AG04450 (cell line): ENCODE results near the gene SH3RF2. TPM values are rescaled to one million over a fixed set of nuclear protein-coding genes. Genes with fewer than 3 reads are reported as not detected.
"Not testable (repeated sequence)": the region's sequence is repeated elsewhere in the genome, so short reads cannot be mapped to it uniquely, and the experiment has no call there.

Source experiments
- CTCF ChIA-PET: fragments of 300-600, 350-600 bp; formaldehyde crosslinking; extraction: SDS; loops from one replicate; lab custom pipeline; 2022; ENCODE audit warnings: antibody characterized with exemption, inconsistent platforms; lab: Charles Lee
- POLR2A ChIA-PET: fragments of 350-600 bp; formaldehyde crosslinking; extraction: SDS; loops from one replicate; lab custom pipeline; 2021; ENCODE audit warnings: antibody characterized with exemption, inconsistent platforms; lab: Yijun Ruan, JAX
- DNase-seq: peaks from one replicate; pipeline ENCODE4 v3.0.0-alpha.2; 2011; ENCODE audit warnings: low read depth, low spot score
- H3K27ac ChIP-seq: one replicate; pipeline ENCODE4 v1.5.1; 2012; ENCODE audit warnings: low read depth, low read length, control low read depth
- H3K27me3 ChIP-seq: one replicate; pipeline ENCODE4 v1.6.0; 2012; ENCODE audit warnings: low read length; ENCODE audit not compliant: control insufficient read depth, insufficient read depth
- H3K4me3 ChIP-seq: 2 replicates; pipeline ENCODE4 v1.5.1; 2011; ENCODE audit warnings: mild to moderate bottlenecking, low read depth, low read length, control low read depth
- H3K9me3 ChIP-seq: 2 replicates; pipeline ENCODE4 v1.5.1; 2012; ENCODE audit warnings: low read length; ENCODE audit not compliant: control insufficient read depth, insufficient read depth
- polyA plus RNA-seq: library from polyadenylated mRNA; depleted of rRNA; stranded (reverse); fragments of >200 nt; gene quantifications from 2 replicates; pipeline ENCODE4 v1.2.3, GENCODE V29; 2011
- TF ChIP-seq, protein P1 (sequence below): IDR thresholded peaks from 2 replicates; pipeline ENCODE4 v1.5.1; 2011; ENCODE audit warnings: low read depth, low read length, control low read depth, inconsistent platforms

The SH3RF2 gene
- polyA plus RNA-seq, 1 experiment: 0.87 TPM

DNA sequence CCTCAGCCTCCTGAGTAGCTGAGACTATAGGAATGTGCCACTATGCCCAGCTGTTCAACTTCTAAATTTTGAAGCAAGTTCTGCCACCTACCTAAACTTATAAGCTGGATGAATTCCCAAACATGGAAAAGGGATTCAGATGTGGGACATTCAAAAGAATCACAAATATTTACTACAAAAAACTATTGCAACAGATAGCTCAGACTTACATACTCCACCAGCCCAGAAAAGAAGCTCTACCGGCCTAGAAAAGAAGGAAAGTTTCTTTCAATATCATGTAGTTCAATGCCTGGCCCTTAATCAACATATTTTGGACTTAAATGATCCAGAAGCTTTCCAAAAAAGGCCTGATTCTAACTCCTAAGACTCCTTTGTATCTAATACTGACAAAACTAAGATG, 23.8 kb downstream of the SH3RF2 start:
- Histone ChIP-seq H3K27ac (no peak overlapping the region), H3K9me3 (no peaks in the 10 kb centered on the region), H3K27me3 (no peaks in the 10 kb centered on the region), H3K4me3 (no peak overlapping the region)
- TF ChIP-seq, protein P1, sequence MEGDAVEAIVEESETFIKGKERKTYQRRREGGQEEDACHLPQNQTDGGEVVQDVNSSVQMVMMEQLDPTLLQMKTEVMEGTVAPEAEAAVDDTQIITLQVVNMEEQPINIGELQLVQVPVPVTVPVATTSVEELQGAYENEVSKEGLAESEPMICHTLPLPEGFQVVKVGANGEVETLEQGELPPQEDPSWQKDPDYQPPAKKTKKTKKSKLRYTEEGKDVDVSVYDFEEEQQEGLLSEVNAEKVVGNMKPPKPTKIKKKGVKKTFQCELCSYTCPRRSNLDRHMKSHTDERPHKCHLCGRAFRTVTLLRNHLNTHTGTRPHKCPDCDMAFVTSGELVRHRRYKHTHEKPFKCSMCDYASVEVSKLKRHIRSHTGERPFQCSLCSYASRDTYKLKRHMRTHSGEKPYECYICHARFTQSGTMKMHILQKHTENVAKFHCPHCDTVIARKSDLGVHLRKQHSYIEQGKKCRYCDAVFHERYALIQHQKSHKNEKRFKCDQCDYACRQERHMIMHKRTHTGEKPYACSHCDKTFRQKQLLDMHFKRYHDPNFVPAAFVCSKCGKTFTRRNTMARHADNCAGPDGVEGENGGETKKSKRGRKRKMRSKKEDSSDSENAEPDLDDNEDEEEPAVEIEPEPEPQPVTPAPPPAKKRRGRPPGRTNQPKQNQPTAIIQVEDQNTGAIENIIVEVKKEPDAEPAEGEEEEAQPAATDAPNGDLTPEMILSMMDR: no peak
- CTCF ChIA-PET: interaction anchor here (0.7 to 1.7 kb wide), 3 partner anchors 14 to 170 kb away, joined by 3 to 4 read pairs (median 3); no protein-coding TSS in a partner anchor
- DNase-seq: no peak
- POLR2A ChIA-PET: no interaction called here

DNA sequence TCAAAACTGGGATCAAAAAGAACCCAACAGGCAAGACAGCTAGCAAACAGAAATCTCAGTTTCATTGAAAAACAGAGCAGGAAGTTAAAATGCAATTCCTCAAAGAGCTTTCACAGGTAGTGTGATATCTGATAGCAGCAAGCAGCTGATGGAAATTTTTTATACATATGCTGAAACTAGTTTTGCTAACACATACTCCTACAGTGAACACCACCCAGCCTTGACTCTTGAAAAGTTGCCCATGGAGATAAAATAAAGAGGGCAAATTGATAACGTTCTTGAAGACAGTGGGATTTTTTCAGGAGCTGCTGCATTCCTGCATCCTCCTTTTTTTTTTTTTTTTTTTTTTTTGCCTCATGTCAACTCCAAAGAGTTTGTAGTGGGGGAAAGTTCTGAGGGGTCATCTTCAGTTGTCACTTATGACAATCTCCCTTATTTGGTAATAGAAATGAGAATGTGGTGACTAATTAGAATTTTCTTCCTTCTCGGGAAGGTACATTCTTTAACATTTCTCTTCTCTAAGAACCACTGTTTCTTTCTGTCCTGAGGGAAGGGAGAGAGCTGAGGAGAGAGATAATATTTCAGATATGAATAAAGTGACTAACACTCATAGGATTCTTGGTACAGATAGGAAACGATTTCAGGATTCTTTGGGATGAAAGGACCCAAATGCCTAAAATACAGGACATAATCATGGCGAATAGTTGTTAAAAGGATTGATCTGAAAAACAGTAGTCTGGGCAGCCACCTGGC, 24.6 kb downstream of the SH3RF2 start:
- ChIA-PET CTCF (interaction anchor here (0.7 to 1.7 kb wide), 2 partner anchors 15 to 90 kb away, joined by 3 to 4 read pairs; no protein-coding TSS in a partner anchor), POLR2A (interaction anchor here (0.6 to 0.7 kb wide), 3 partner anchors 15 to 36 kb away, joined by 4 to 7 read pairs (median 4); no protein-coding TSS in a partner anchor)
- H3K4me3 ChIP-seq: no peak overlapping the region
- H3K9me3 ChIP-seq: no peaks in the 10 kb centered on the region
- no peaks in the 10 kb centered on the region for H3K27me3 ChIP-seq
- no peak overlapping the region for H3K27ac ChIP-seq
- TF ChIP-seq, protein P1: no peak
- DNase-seq: no peak

DNA sequence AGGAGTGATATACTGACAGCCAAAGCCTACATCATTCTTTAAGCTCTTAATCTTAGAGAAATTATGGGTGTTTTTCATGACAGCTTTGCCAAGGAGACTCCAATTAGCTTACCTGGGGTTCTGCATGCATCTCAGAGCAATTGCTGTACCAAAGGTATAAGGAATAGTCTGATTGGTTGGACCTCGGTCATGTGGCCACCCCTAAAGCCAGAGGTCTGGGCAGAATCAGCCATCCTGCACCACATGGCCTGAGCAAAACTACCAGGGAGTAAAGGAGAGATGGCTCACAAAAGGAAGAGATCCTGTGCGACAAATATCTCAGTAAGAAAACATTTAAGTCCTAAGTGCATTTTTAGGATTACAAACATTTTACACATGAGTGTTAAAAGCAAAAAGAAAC, 25.6 kb downstream of the SH3RF2 start:
- DNase-seq: no peak
- H3K9me3 ChIP-seq: no peaks in the 10 kb centered on the region
- TF ChIP-seq, protein P1: no peak
- ChIA-PET POLR2A (no interaction called here), CTCF (no interaction called here)
- no peak overlapping the region for H3K27ac ChIP-seq
- H3K27me3 ChIP-seq: no peaks in the 10 kb centered on the region
- no peak overlapping the region for H3K4me3 ChIP-seq

DNA sequence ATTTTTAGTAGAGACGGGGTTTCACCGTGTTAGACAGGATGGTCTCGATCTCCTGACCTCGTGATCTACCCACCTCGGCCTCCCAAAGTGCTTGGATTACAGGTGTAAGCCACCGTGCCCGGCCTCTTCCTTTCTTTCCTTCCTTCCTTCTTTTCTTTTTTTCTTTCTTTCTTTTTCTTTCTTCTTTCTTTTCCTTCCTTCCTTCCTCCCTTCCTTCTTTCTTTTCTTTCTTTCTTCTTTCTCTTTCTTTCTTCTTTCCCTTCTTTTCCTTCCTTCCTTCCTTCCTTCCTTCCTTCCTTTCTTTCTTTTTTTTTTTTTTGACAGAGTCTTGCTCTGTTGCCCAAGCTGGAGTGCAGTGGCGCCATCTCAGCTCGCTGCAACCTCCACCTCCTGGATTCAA, 27.6 kb downstream of the SH3RF2 start:
- H3K27ac ChIP-seq, POLR2A ChIA-PET, H3K4me3 ChIP-seq, H3K9me3 ChIP-seq, CTCF ChIA-PET, DNase-seq, H3K27me3 ChIP-seq: not testable (repeated sequence)

DNA sequence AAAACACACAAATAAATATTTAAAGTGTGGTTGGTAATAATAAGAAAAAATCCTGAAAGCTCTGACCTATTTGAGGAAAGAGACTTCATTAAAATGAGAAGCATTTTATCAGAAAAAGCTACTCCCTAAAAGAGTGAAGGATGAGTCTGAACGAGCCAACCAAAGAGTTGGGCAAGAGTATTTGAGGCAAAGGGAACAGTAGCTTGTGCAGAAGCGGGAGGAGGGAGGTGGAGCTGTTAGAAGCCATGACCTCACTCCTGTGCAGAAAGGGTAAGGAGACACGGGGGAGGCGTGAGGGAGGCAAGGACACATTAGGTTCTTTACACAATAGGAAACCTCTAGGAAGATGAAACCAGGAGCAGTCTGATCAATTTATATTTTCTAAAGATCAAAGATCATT, 29.4 kb downstream of the SH3RF2 start:
- no peak for DNase-seq
- no peaks in the 10 kb centered on the region for H3K9me3 ChIP-seq
- H3K27ac ChIP-seq: no peak overlapping the region
- no peaks in the 10 kb centered on the region for H3K27me3 ChIP-seq
- no peak overlapping the region for H3K4me3 ChIP-seq
- POLR2A ChIA-PET: no interaction called here
- CTCF ChIA-PET: no interaction called here
- TF ChIP-seq, protein P1: no peak
